HEK293 (cell line): ENCODE measurements around the gene TMEM198.

Source experiments
- CTCF ChIP-seq: fragments of 450-650 bp; formaldehyde crosslinking; IDR thresholded peaks from 2 replicates; pipeline ENCODE4 v1.5.1; 2016; ENCODE audit warnings: missing biosample characterization, missing genetic modification characterization
- MYNN ChIP-seq: fragments of 450-650 bp; formaldehyde crosslinking; IDR thresholded peaks from 2 replicates; pipeline ENCODE4 v1.5.1; 2016; ENCODE audit warnings: missing biosample characterization, missing genetic modification characterization, borderline replicate concordance
- PRDM2 ChIP-seq: fragments of 450-650 bp; formaldehyde crosslinking; IDR thresholded peaks from 2 replicates; pipeline ENCODE4 v1.5.1; 2016; ENCODE audit warnings: missing biosample characterization, missing genetic modification characterization, borderline replicate concordance
- TCF7L2 ChIP-seq: IDR thresholded peaks from 2 replicates; pipeline ENCODE4 v1.6.1; 2011; ENCODE audit warnings: low read depth, mild to moderate bottlenecking, inconsistent platforms, low read length, moderate library complexity, borderline replicate concordance
- ZBTB10 ChIP-seq: fragments of 450-650 bp; formaldehyde crosslinking; IDR thresholded peaks from 2 replicates; pipeline ENCODE4 v1.5.1; 2016; ENCODE audit warnings: missing biosample characterization, missing genetic modification characterization
- ZNF157 ChIP-seq: fragments of 450-650 bp; formaldehyde crosslinking; IDR thresholded peaks from 2 replicates; pipeline ENCODE4 v1.5.1; 2016; ENCODE audit warnings: missing biosample characterization, missing genetic modification characterization
- ZNF266 ChIP-seq: fragments of 450-650 bp; formaldehyde crosslinking; IDR thresholded peaks from 2 replicates; pipeline ENCODE4 v1.5.1; 2016; ENCODE audit warnings: missing biosample characterization, missing genetic modification characterization, low read depth
- ZNF274 ChIP-seq, 2 experiments: fragments of 200-500 bp in 1 of 2; fragments of 450-650 bp in 1 of 2; sonication (Bioruptor generic) in 1 of 2; formaldehyde crosslinking in 1 of 2; IDR thresholded peaks; 2 replicates each; pipeline versions ENCODE4 v1.5.1 to v1.6.1; 2014 to 2016; ENCODE audit warnings: borderline replicate concordance in 1 of 2, inconsistent platforms in 1 of 2, low read length in 1 of 2, missing biosample characterization in 1 of 2, missing genetic modification characterization in 1 of 2
- ZNF488 ChIP-seq: fragments of 450-650 bp; formaldehyde crosslinking; IDR thresholded peaks from 2 replicates; pipeline ENCODE4 v1.5.1; 2016; ENCODE audit warnings: missing biosample characterization, missing genetic modification characterization
- ZNF645 ChIP-seq: fragments of 450-650 bp; formaldehyde crosslinking; IDR thresholded peaks from 2 replicates; pipeline ENCODE4; 2016; ENCODE audit warnings: missing biosample characterization, missing genetic modification characterization
- ZNF692 ChIP-seq: fragments of 450-650 bp; formaldehyde crosslinking; IDR thresholded peaks from 2 replicates; pipeline ENCODE4 v1.5.1; 2016; ENCODE audit warnings: missing biosample characterization, missing genetic modification characterization

- TF ChIP-seq PRDM2 (tag by site-specific recombination) (no peak), ZBTB10 (tag by site-specific recombination) (no peak), CTCF (tag by site-specific recombination) (peak; percentile 28; the same call in 1 of the 2 replicates), ZNF274 (IDR thresholded peaks at IDR 0.05; ENCODE audit: low read length) (no peak), ZNF274 (tag by site-specific recombination; IDR thresholded peaks at IDR 0.05; ENCODE audit: borderline replicate concordance) (no peak), ZNF692 (peak; percentile 97), ZNF645 (tag by site-specific recombination) (no peak), MYNN (tag by site-specific recombination) (no peak), ZNF266 (tag by site-specific recombination) (no peak), ZNF488 (no peak), ZNF157 (tag by site-specific recombination) (no peak), TCF7L2 (no peak)
These were observed 45.4 kb upstream of the TMEM198 start, which contains the start of gene GMPPA for GRCh38 chr2:219498280-219499057.
